H1 (cell line): ENCODE results near the gene LPP.

Source experiments
- JUND ChIP-seq: IDR thresholded peaks from 2 replicates; pipeline ENCODE4 v1.6.1; 2011; ENCODE audit warnings: mild to moderate bottlenecking, improper control_type of control experiment, low read length
- PHF8 ChIP-seq: fragments of 200-600 bp; sonication (generic); conservative IDR thresholded peaks from 2 replicates; pipeline ENCODE4 v1.7.1; 2012; ENCODE audit warnings: low read depth, mild to moderate bottlenecking, inconsistent platforms, low read length, moderate library complexity
- SP2 ChIP-seq: IDR thresholded peaks from 2 replicates; pipeline ENCODE4 v1.6.1; 2012; ENCODE audit warnings: mild to moderate bottlenecking, low read length, inconsistent platforms
- TAF1 ChIP-seq: IDR thresholded peaks from 2 replicates; pipeline ENCODE4 v1.6.1; 2011; ENCODE audit warnings: mild to moderate bottlenecking, low read depth, low read length

DNA sequence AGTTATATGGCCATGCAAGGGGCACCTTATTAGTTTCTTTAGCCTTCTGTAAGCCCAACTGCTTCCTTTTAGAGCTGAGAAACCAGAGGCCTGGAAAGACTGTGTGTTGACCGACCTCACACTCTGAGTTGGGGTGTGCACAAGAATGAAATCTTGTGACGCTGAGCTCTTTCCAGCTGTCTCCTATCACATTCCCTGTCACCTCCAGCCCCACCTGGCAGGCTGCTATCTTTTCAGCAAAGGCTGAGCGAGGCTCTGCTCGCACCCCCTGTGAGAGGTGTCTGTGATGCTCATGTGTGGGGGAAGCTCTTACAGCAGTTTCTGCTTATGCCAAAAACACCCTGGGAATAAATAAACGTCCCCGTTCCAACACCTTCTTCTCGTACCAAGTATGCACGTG, 27.0 kb upstream of the LPP start:
- TF ChIP-seq PHF8, result no peak
- no peak for TF ChIP-seq TAF1
- TF ChIP-seq SP2, result no peak
- no peak for TF ChIP-seq JUND
